Transverse colon (tissue), 4 donors: ENCODE measurements around the gene SEPTIN3. TPM values are rescaled to one million over a fixed set of nuclear protein-coding genes. Genes with fewer than 3 reads are reported as not detected.

Experiments used
- DNase-seq: peaks from one replicate; pipeline ENCODE4 v3.0.0-alpha.2; 2019
- H3K27ac ChIP-seq, 4 donors: fragments of 200-600 bp; sonication (generic); 2 replicates each; pipeline ENCODE4 v1.5.1; 2016 to 2018; ENCODE audit warnings: inconsistent platforms in 4 of 4
- H3K27me3 ChIP-seq: fragments of 200-600 bp; sonication (generic); 2 replicates; pipeline ENCODE4 v1.5.1; 2017; ENCODE audit warnings: inconsistent platforms
- H3K36me3 ChIP-seq, 4 donors: fragments of 200-600 bp; sonication (generic); 2 replicates each; pipeline ENCODE4 v1.5.1; 2017 to 2019; ENCODE audit warnings: inconsistent platforms in 4 of 4
- H3K4me1 ChIP-seq, 4 donors: fragments of 200-600 bp; sonication (generic); 2 replicates each; pipeline ENCODE4 v1.5.1; 2017 to 2020; ENCODE audit warnings: inconsistent platforms in 4 of 4
- H3K4me3 ChIP-seq, 4 donors: fragments of 200-600 bp; sonication (generic); 1 replicate in 1 of 4; 2 replicates in 3 of 4; pipeline versions ENCODE4 v1.5.1 to v1.6.1; 2017 to 2019; ENCODE audit warnings: inconsistent platforms in 4 of 4
- H3K9me3 ChIP-seq, 2 donors: fragments of 200-600 bp; sonication (generic); 2 replicates each; pipeline ENCODE4 v1.5.1; 2017 to 2019; ENCODE audit warnings: inconsistent platforms in 2 of 2
- EP300 ChIP-seq: sonication (generic); formaldehyde crosslinking; IDR thresholded peaks from one replicate; pipeline ENCODE4 v1.6.1; 2017; ENCODE audit warnings: antibody characterized with exemption, low read depth
- POLR2A ChIP-seq: fragments of 450-650 bp; IDR thresholded peaks from one replicate; pipeline ENCODE4 v1.6.1; 2016; ENCODE audit warnings: antibody characterized with exemption, mild to moderate bottlenecking, moderate library complexity
- POLR2AphosphoS5 ChIP-seq, 3 donors: sonication (generic); formaldehyde crosslinking; IDR thresholded peaks; one replicate each; pipeline ENCODE4 v1.6.1; 2016; ENCODE audit warnings: antibody characterized with exemption in 3 of 3
- WGBS, 2 donors: methylation state at CpG; one replicate each; pipeline ENCODE4 v1.1.5; 2018; ENCODE audit warnings: low coverage in 1 of 2; 5-methylcytosine and 5-hydroxymethylcytosine counted together
- in situ Hi-C, 4 donors: fragments of 200-750 bp; cut with MboI; loops; one replicate each; pipeline versions ENCODE4 v1.15.0 to v1.15.1; 2017; ENCODE audit warnings: low sequenced_read_pairs in 3 of 4, low pct_ligation_motif_present in 1 of 4, low pct_unique_long_range_greater_than_20kb in 1 of 4
- intact Hi-C: fragments of 100-400 bp; cut with DNase I; formaldehyde crosslinking; loops from one replicate; pipeline ENCODE4 v1.15.1; 2023; ENCODE audit warnings: low total_unique reads
- total RNA-seq, 4 donors: library from RNA; depleted of rRNA; stranded (reverse); fragments of >200 nt; gene quantifications; one replicate each; pipeline ENCODE4 v1.1.0, GENCODE V29; 2016
- TF ChIP-seq, protein P1 (sequence below), 5 experiments: fragments of 200-600 bp in 3 of 5; fragments of 450-650 bp in 2 of 5; sonication (generic) in 3 of 5; IDR thresholded peaks; 1 replicate in 2 of 5; 2 replicates in 3 of 5; pipeline ENCODE4 v1.5.1; 2016 to 2017; ENCODE audit warnings: antibody characterized with exemption in 5 of 5, inconsistent platforms in 3 of 5, mild to moderate bottlenecking in 2 of 5, moderate library complexity in 1 of 5

SEPTIN3 gene
- total RNA-seq, 4 donors from 2014 or later, result 0.48 to 0.68 TPM; not detected in 2

DNA sequence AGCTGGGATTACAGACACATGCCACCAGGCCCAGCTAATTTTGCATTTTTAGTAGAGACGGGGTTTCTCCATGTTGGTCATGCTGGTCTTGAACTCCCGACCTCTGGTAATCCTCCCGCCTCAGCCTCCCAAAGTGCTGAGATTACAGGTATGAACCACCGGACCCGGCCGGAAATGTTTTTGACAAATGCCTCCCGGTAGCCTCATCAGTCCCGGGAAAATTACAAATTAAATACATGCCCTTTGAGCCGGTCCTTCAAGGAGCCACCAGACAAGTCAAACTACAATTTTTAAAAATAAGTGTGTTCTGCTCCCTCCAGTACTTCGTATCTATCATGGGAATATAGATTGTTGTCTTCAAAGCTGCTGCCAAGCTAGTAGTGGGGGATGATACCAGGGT is 46.9 kb downstream of the SEPTIN3 start:
- H3K27ac ChIP-seq, result no peak overlapping the region
- H3K4me3 ChIP-seq, result no peak overlapping the region
- H3K36me3 ChIP-seq, result no peaks in the 10 kb centered on the region
- intact Hi-C loops (no loop called here), in situ Hi-C loops (no loop called here)
- H3K27me3 ChIP-seq, result no peaks in the 10 kb centered on the region
- no peak for TF ChIP-seq POLR2AphosphoS5 (IDR thresholded peaks at IDR 0.05)
- TF ChIP-seq, protein P1, sequence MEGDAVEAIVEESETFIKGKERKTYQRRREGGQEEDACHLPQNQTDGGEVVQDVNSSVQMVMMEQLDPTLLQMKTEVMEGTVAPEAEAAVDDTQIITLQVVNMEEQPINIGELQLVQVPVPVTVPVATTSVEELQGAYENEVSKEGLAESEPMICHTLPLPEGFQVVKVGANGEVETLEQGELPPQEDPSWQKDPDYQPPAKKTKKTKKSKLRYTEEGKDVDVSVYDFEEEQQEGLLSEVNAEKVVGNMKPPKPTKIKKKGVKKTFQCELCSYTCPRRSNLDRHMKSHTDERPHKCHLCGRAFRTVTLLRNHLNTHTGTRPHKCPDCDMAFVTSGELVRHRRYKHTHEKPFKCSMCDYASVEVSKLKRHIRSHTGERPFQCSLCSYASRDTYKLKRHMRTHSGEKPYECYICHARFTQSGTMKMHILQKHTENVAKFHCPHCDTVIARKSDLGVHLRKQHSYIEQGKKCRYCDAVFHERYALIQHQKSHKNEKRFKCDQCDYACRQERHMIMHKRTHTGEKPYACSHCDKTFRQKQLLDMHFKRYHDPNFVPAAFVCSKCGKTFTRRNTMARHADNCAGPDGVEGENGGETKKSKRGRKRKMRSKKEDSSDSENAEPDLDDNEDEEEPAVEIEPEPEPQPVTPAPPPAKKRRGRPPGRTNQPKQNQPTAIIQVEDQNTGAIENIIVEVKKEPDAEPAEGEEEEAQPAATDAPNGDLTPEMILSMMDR (IDR thresholded peaks at IDR 0.05), result no peak
- TF ChIP-seq EP300, result no peak
- no peak for TF ChIP-seq POLR2A
- H3K4me1 ChIP-seq, result no peaks in the 10 kb centered on the region
- 60 to 80% methylated on average over 1 to 10 of the region's 10 CpGs for WGBS, 2 donors
- DNase-seq, result no peak
- peaks cover 0 to 7% of the 10 kb centered on the region in 2 donors for H3K9me3 ChIP-seq

DNA sequence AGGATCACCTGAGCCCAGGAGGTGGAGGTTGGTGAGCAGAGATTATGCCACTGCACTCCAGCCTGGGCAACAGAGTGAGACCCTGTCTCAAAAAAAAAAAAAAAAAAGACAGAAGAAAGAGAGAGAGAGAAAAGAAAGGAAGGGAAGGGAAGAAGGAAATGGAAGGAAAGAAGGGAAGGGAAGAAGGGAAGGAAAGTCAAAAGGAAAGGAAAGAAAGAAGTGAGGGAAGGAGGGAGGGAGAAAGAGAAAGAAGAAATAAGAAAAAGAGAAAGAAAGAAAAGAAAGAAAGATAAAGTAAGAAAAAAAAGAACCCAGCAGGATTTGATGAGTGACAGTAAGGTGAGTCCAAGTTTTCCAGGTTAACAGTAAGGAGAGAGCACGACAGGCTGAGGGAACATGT is 49.0 kb downstream of the SEPTIN3 start:
- no peak for DNase-seq
- H3K4me1 ChIP-seq, result peaks cover 0 to 9% (median 4%) of the 10 kb centered on the region in 4 donors
- in situ Hi-C loops (no loop called here), intact Hi-C loops (no loop called here)
- H3K27ac ChIP-seq, result no peak overlapping the region
- H3K36me3 ChIP-seq, result no peaks in the 10 kb centered on the region
- H3K4me3 ChIP-seq, result no peak overlapping the region
- no peaks in the 10 kb centered on the region for H3K27me3 ChIP-seq
- no peaks in the 10 kb centered on the region for H3K9me3 ChIP-seq
- TF ChIP-seq POLR2AphosphoS5 (IDR thresholded peaks at IDR 0.05) (no peak), POLR2A (no peak), EP300 (no peak)
- TF ChIP-seq, protein P1 (IDR thresholded peaks at IDR 0.05), result no peak
- 65% methylated on average over 1 of the region's 1 CpG; no CpG with 5 or more reads in 1 of the 2 donors for WGBS, 2 donors

Other genes starting within 250 kb of the SEPTIN3 start
- gene CCDC134, start 168.8 kb upstream of the SEPTIN3 start, total RNA-seq, result 1 to 10 TPM in 2 of 4 donors, not detected in 2; 5.9 to 9.8 TPM
- 100 to 1,000 TPM; 156 to 252 (median 166) TPM for gene SREBF2, start 136.3 kb upstream of the SEPTIN3 start, total RNA-seq
- under 1 TPM in 1 of 4 donors, not detected in 3; 0.32 TPM for gene SHISA8, start 54.4 kb upstream of the SEPTIN3 start, total RNA-seq
- gene TNFRSF13C, start 42.6 kb upstream of the SEPTIN3 start, total RNA-seq, result 10 to 100 TPM in 1 of 4 donors, 1 to 10 TPM in 1, under 1 TPM in 2; 0.20 to 15.3 (median 4.3) TPM
- 10 to 100 TPM in 2 of 4 donors, 1 to 10 TPM in 1, not detected in 1; 6.0 to 22.9 (median 11.0) TPM for gene CENPM, start 22.3 kb upstream of the SEPTIN3 start, total RNA-seq
- 10 to 100 TPM in 1 of 4 donors, 1 to 10 TPM in 1, under 1 TPM in 1, not detected in 1; 0.96 to 12.0 (median 3.5) TPM for gene WBP2NL, start 29.3 kb downstream of the SEPTIN3 start, total RNA-seq
- 100 to 1,000 TPM in 2 of 4 donors, 10 to 100 TPM in 2; 48.3 to 120 (median 96.0) TPM for gene NAGA, start 101.4 kb downstream of the SEPTIN3 start, total RNA-seq
- gene PHETA2, start 104.8 kb downstream of the SEPTIN3 start, total RNA-seq, result 10 to 100 TPM in 3 of 4 donors, 1 to 10 TPM in 1; 6.4 to 17.6 (median 12.7) TPM
- gene SMDT1, start 110.3 kb downstream of the SEPTIN3 start, total RNA-seq, result 10 to 100 TPM in 3 of 4 donors, 1 to 10 TPM in 1; 4.8 to 44.9 (median 18.8) TPM
- 100 to 1,000 TPM in 1 of 4 donors, 10 to 100 TPM in 3; 17.2 to 723 (median 88.7) TPM for gene NDUFA6, start 121.3 kb downstream of the SEPTIN3 start, total RNA-seq
- 1 to 10 TPM; 1.2 to 9.7 (median 3.3) TPM for gene CYP2D6, start 161.4 kb downstream of the SEPTIN3 start, total RNA-seq